HepG2 (cell line): ENCODE measurements around the gene HSPA1B.

Source experiments
- ATF4 ChIP-seq, 2 experiments: fragments of 450-650 bp in 1 of 2; sonication (generic) in 1 of 2; formaldehyde crosslinking; IDR thresholded peaks; 2 replicates each; pipeline versions ENCODE4 v1.5.0 to v1.8.0; 2020 to 2022; ENCODE audit warnings: mild to moderate bottlenecking in 1 of 2, missing genetic modification reagents in 1 of 2
- CBFB ChIP-seq: sonication (generic); formaldehyde crosslinking; IDR thresholded peaks from 2 replicates; pipeline ENCODE4 v1.4.0; 2020; ENCODE audit warnings: missing genetic modification reagents
- CEBPB ChIP-seq: IDR thresholded peaks from 2 replicates; pipeline ENCODE4 v1.6.1; 2011; ENCODE audit warnings: low read depth, low read length, improper control_type of control experiment, borderline replicate concordance
- EZH2 ChIP-seq: conservative IDR thresholded peaks from 2 replicates; pipeline ENCODE4 v1.6.1; 2012; ENCODE audit warnings: mild to moderate bottlenecking, low read depth, low read length, moderate library complexity
- POLR2A ChIP-seq, 2 experiments: IDR thresholded peaks; 2 replicates each; pipeline ENCODE4 v1.6.1; 2011; ENCODE audit warnings: low read depth in 2 of 2, low read length in 2 of 2, mild to moderate bottlenecking in 1 of 2, moderate library complexity in 1 of 2; ENCODE audit not compliant: insufficient read depth in 1 of 2
- POLR2AphosphoS5 ChIP-seq: IDR thresholded peaks from 2 replicates; pipeline ENCODE4 v1.6.1; 2012; ENCODE audit warnings: low read depth, low read length
- SIN3B ChIP-seq: fragments of 150-350 bp; IDR thresholded peaks from 2 replicates; pipeline ENCODE4 v1.6.1; 2014; ENCODE audit warnings: low read length
- SNAPC5 ChIP-seq: sonication (generic); formaldehyde crosslinking; IDR thresholded peaks from 2 replicates; pipeline ENCODE4 v1.8.1; 2023; ENCODE audit warnings: mild to moderate bottlenecking, missing genetic modification reagents, borderline replicate concordance
- SP1 ChIP-seq, 2 experiments: fragments of 450-650 bp in 1 of 2; sonication (generic) in 1 of 2; formaldehyde crosslinking in 1 of 2; IDR thresholded peaks; 2 replicates each; pipeline versions ENCODE4 v1.4.0 to v1.6.1; 2016 to 2020; ENCODE audit warnings: missing genetic modification reagents in 1 of 2
- ZNF18 ChIP-seq: sonication (generic); formaldehyde crosslinking; IDR thresholded peaks from 2 replicates; pipeline ENCODE4 v1.8.0; 2022; ENCODE audit warnings: mild to moderate bottlenecking, missing genetic modification reagents; ENCODE audit not compliant: insufficient replicate concordance
- ZNF280D ChIP-seq: sonication (generic); formaldehyde crosslinking; IDR thresholded peaks from 2 replicates; pipeline ENCODE4 v1.5.1; 2020; ENCODE audit warnings: mild to moderate bottlenecking, missing genetic modification reagents
- ZNF83 ChIP-seq: sonication (generic); formaldehyde crosslinking; IDR thresholded peaks from 2 replicates; pipeline ENCODE4 v1.4.0; 2020; ENCODE audit warnings: missing genetic modification reagents, mild to moderate bottlenecking, borderline replicate concordance

- no peak for TF ChIP-seq SIN3B
- TF ChIP-seq ZNF83 (CRISPR knock-in tag) = no peak
- TF ChIP-seq POLR2A (IDR thresholded peaks at IDR 0.05; ENCODE audit: insufficient read depth in 1 of 2, low read depth in 2 of 2, low read length in 2 of 2) = no peak
- TF ChIP-seq ATF4 (CRISPR knock-in tag; IDR thresholded peaks at IDR 0.05) = no peak
- no peak for TF ChIP-seq ZNF18 (CRISPR knock-in tag)
- no peak for TF ChIP-seq EZH2
- TF ChIP-seq SNAPC5 (CRISPR knock-in tag) = no peak
- TF ChIP-seq POLR2AphosphoS5 = no peak
- no peak for TF ChIP-seq ZNF280D
- TF ChIP-seq CEBPB = no peak
- no peak for TF ChIP-seq CBFB (CRISPR knock-in tag)
- no peak for TF ChIP-seq SP1 (IDR thresholded peaks at IDR 0.05)
- no peak for TF ChIP-seq SP1 (CRISPR knock-in tag; IDR thresholded peaks at IDR 0.05)
Observed at GRCh38 chr6:31784098-31784925, 43.2 kb upstream of the HSPA1B start.
